Progenitor cell of endocrine pancreas (in vitro differentiated cells): ENCODE data around the gene MOB3B. TPM values are rescaled to one million over a fixed set of nuclear protein-coding genes. Genes with fewer than 3 reads are reported as not detected.

ENCODE experiments used
- DNase-seq: peaks from one replicate; pipeline ENCODE4 v3.0.0; 2021; ENCODE audit warnings: low spot score; ENCODE audit not compliant: unreplicated experiment
- H3K27ac Mint-ChIP-seq: 2 replicates; pipeline ENCODE4 v1.8.0; 2021; ENCODE audit warnings: mild to moderate bottlenecking, moderate library complexity, mixed read lengths
- H3K27me3 Mint-ChIP-seq: 2 replicates; pipeline ENCODE4 v1.8.0; 2021; ENCODE audit warnings: mixed read lengths
- H3K36me3 Mint-ChIP-seq: 2 replicates; pipeline ENCODE4 v1.8.0; 2022; ENCODE audit warnings: mixed read lengths; ENCODE audit not compliant: insufficient read depth
- H3K4me1 Mint-ChIP-seq: 2 replicates; pipeline ENCODE4 v1.8.0; 2021; ENCODE audit warnings: low read depth, mixed read lengths
- H3K4me3 Mint-ChIP-seq: 2 replicates; pipeline ENCODE4 v1.8.0; 2021; ENCODE audit warnings: low read depth, mild to moderate bottlenecking, moderate library complexity, mixed read lengths
- H3K9me3 Mint-ChIP-seq: 2 replicates; pipeline ENCODE4 v1.8.0; 2021; ENCODE audit warnings: low read depth, mixed read lengths
- total RNA-seq: library from RNA; stranded (reverse); gene quantifications from 2 replicates; pipeline ENCODE4 v1.2.1, GENCODE V29; 2021
- TF ChIP-seq, protein P1 (sequence below): fragments of 200-600 bp; sonication (generic); IDR thresholded peaks from one replicate; pipeline ENCODE4 v1.5.0; 2021; ENCODE audit warnings: antibody characterized with exemption, mild to moderate bottlenecking; ENCODE audit not compliant: unreplicated experiment

The MOB3B gene
- total RNA-seq, 1 donor from 2014 or later = 15.4 TPM

GRCh38 chr9:27537756-27538155 is 8.1 kb upstream of the MOB3B start:
- Mint-ChIP-seq H3K9me3 (no peaks in the 10 kb centered on the region), H3K36me3 (peaks cover 1% of the 10 kb centered on the region), H3K4me3 (no peak overlapping the region), H3K27me3 (no peaks in the 10 kb centered on the region), H3K27ac (no peak overlapping the region), H3K4me1 (peaks cover 4% of the 10 kb centered on the region)
- DNase-seq = no peak
- TF ChIP-seq, protein P1, sequence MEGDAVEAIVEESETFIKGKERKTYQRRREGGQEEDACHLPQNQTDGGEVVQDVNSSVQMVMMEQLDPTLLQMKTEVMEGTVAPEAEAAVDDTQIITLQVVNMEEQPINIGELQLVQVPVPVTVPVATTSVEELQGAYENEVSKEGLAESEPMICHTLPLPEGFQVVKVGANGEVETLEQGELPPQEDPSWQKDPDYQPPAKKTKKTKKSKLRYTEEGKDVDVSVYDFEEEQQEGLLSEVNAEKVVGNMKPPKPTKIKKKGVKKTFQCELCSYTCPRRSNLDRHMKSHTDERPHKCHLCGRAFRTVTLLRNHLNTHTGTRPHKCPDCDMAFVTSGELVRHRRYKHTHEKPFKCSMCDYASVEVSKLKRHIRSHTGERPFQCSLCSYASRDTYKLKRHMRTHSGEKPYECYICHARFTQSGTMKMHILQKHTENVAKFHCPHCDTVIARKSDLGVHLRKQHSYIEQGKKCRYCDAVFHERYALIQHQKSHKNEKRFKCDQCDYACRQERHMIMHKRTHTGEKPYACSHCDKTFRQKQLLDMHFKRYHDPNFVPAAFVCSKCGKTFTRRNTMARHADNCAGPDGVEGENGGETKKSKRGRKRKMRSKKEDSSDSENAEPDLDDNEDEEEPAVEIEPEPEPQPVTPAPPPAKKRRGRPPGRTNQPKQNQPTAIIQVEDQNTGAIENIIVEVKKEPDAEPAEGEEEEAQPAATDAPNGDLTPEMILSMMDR = no peak

DNA sequence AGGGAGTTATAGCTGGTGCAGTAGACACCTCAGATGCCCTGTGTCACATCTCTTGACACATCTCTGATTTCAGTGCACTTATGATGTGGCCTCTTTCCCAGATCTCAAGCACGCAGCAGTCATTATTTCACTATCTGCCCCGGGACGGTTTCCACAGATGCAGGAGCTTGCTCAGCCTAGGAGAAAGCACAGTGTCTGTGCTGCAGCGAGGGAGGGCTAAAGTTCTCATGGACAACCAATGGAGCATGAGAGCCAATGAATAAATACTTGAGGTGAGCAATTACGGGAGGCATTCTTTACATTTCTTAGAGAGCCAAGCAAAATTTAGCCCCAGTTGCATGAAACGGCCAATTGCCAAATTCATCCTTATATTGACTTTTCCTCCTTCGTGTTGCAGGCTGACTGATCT is 7.4 kb upstream of the MOB3B start:
- no peak for DNase-seq
- TF ChIP-seq, protein P1 = no peak
- no peak overlapping the region for H3K27ac Mint-ChIP-seq

DNA sequence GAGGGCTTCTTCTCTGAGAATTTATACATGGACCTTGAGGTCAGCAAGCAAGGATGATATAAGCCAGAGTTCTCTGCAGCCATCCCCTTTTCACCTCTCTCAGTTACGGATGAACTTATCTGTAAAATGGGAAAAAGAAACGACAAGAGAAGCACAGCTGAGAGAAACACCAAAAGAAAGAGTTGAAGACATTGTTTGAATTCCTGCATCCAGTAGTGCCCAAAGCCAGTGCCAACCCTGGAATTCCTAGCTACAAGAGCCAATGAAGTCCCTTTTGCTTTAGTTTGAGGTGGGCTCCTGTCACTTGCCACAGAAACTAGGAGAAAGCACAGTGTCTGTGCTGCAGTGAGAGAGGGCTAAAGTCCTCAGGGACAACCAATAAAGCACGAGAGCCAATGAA is 6.6 kb upstream of the MOB3B start:
- H3K27me3 Mint-ChIP-seq = no peaks in the 10 kb centered on the region
- peaks cover 4% of the 10 kb centered on the region for H3K4me1 Mint-ChIP-seq
- no peaks in the 10 kb centered on the region for H3K36me3 Mint-ChIP-seq
- no peaks in the 10 kb centered on the region for H3K9me3 Mint-ChIP-seq
- H3K4me3 Mint-ChIP-seq = no peak overlapping the region
- TF ChIP-seq, protein P1 = no peak
- no peak for DNase-seq
- H3K27ac Mint-ChIP-seq = no peak overlapping the region

More for the DNA sequence above, 7.4 kb upstream of the MOB3B start:
- Mint-ChIP-seq H3K4me3 (no peak overlapping the region), H3K36me3 (no peaks in the 10 kb centered on the region), H3K9me3 (no peaks in the 10 kb centered on the region), H3K4me1 (peaks cover 4% of the 10 kb centered on the region), H3K27me3 (no peaks in the 10 kb centered on the region)

GRCh38 chr9:27535701-27536118 is 6.1 kb upstream of the MOB3B start:
- Mint-ChIP-seq H3K4me3 (no peak overlapping the region), H3K27me3 (no peaks in the 10 kb centered on the region), H3K4me1 (peaks cover 4% of the 10 kb centered on the region), H3K9me3 (no peaks in the 10 kb centered on the region), H3K27ac (no peak overlapping the region), H3K36me3 (no peaks in the 10 kb centered on the region)
- TF ChIP-seq, protein P1 = no peak
- no peak for DNase-seq

DNA sequence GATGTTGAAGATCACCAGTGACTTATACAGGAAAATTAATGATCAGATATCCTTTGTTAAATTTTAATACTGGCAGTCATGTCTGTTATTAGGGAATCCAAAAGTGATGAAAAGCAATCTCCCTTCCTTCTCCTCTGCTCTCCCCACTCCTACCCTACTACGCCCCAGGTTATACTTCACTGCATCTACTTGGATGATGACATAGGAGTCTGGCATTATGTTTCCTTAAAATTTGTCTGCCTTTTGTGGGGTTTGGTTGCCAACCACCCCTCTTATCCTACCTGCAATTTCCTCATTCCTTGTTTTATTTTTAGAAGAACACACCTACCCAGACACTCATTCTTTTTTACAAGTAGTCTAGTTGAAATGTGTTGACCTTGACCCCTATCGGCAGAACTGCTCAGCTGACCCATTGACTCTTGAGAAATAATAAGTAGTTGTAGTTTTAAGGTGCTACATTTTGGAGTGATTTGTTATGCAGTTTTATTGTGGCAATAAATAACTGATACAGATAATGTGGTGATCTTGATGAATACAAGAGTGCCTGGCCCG is 5.1 kb upstream of the MOB3B start:
- no peak overlapping the region for H3K4me3 Mint-ChIP-seq
- H3K27ac Mint-ChIP-seq = no peak overlapping the region
- no peaks in the 10 kb centered on the region for H3K27me3 Mint-ChIP-seq
- peaks cover 5% of the 10 kb centered on the region for H3K4me1 Mint-ChIP-seq
- no peaks in the 10 kb centered on the region for H3K36me3 Mint-ChIP-seq
- no peak for DNase-seq
- TF ChIP-seq, protein P1 = no peak
- H3K9me3 Mint-ChIP-seq = no peaks in the 10 kb centered on the region
